Fibroblast of lung (primary cell): ENCODE data around the gene INS. TPM values are rescaled to one million over a fixed set of nuclear protein-coding genes. Genes with fewer than 3 reads are reported as not detected.

Experiments used
- DNase-seq, 2 donors: peaks; one replicate each; pipeline versions ENCODE4 v3.0.0 to v3.0.0-alpha.2; 2010; ENCODE audit warnings: low read depth in 2 of 2
- H2AFZ ChIP-seq: 2 replicates; pipeline ENCODE4 v1.5.1; 2012; ENCODE audit warnings: low read length, control low read depth, inconsistent platforms
- H3K27ac ChIP-seq: 2 replicates; pipeline ENCODE4 v1.5.1; 2011; ENCODE audit warnings: low read length, control low read depth; ENCODE audit not compliant: insufficient read depth
- H3K27me3 ChIP-seq: 2 replicates; pipeline ENCODE4 v1.5.1; 2011; ENCODE audit warnings: mild to moderate bottlenecking, low read length; ENCODE audit not compliant: control insufficient read depth, insufficient read depth
- H3K36me3 ChIP-seq: 2 replicates; pipeline ENCODE4 v1.5.1; 2011; ENCODE audit warnings: low read length; ENCODE audit not compliant: control insufficient read depth, insufficient read depth
- H3K4me1 ChIP-seq: 2 replicates; pipeline ENCODE4 v1.5.1; 2011; ENCODE audit warnings: low read length; ENCODE audit not compliant: control insufficient read depth, insufficient read depth; ENCODE audit errors: extremely low read depth
- H3K4me2 ChIP-seq: 2 replicates; pipeline ENCODE4 v1.5.1; 2011; ENCODE audit warnings: low read length, control low read depth; ENCODE audit not compliant: insufficient read depth; ENCODE audit errors: extremely low read depth
- H3K4me3 ChIP-seq, 4 experiments: fragments of 200-600 bp in 1 of 4; sonication (generic) in 1 of 4; replicated peaks in 1 of 4; 2 replicates each; pipeline ENCODE4 v1.5.1; 2011 to 2016; ENCODE audit warnings: low read length in 4 of 4, low read depth in 3 of 4, mild to moderate bottlenecking in 3 of 4, control low read depth in 2 of 4, inconsistent platforms in 1 of 4, mixed read lengths in 1 of 4; ENCODE audit not compliant: insufficient read depth in 1 of 4; ENCODE audit errors: control extremely low read depth in 1 of 4
- H3K79me2 ChIP-seq: 2 replicates; pipeline ENCODE4 v1.5.1; 2012; ENCODE audit warnings: mild to moderate bottlenecking, low read length, inconsistent platforms; ENCODE audit not compliant: control insufficient read depth, insufficient read depth
- H3K9ac ChIP-seq: 2 replicates; pipeline ENCODE4 v1.5.1; 2011; ENCODE audit warnings: mild to moderate bottlenecking, low read length, control low read depth; ENCODE audit not compliant: insufficient read depth
- H3K9me3 ChIP-seq: 2 replicates; pipeline ENCODE4 v1.5.1; 2012; ENCODE audit warnings: low read depth, low read length; ENCODE audit not compliant: control insufficient read depth, insufficient read depth
- H4K20me1 ChIP-seq: 2 replicates; pipeline ENCODE4 v1.5.1; 2011; ENCODE audit warnings: low read length; ENCODE audit not compliant: control insufficient read depth, insufficient read depth; ENCODE audit errors: extremely low read depth
- CTCF ChIP-seq, 2 donors: IDR thresholded peaks in 1 of 2; conservative IDR thresholded peaks in 1 of 2; 1 replicate in 1 of 2; 2 replicates in 1 of 2; pipeline ENCODE4 v1.5.1; 2011 to 2012; ENCODE audit warnings: low read length in 2 of 2, control low read depth in 1 of 2, inconsistent platforms in 1 of 2, low read depth in 1 of 2, mild to moderate bottlenecking in 1 of 2
- EZH2 ChIP-seq: IDR thresholded peaks from 2 replicates; pipeline ENCODE4 v1.5.1; 2012; ENCODE audit warnings: low read length, control low read depth, mild to moderate bottlenecking; ENCODE audit errors: missing control alignments
- polyA plus RNA-seq, 2 donors: library from polyadenylated mRNA; depleted of rRNA in 1 of 2; stranded (reverse) in 1 of 2; unstranded in 1 of 2; fragments of >200 nt; gene quantifications; 2 replicates each; pipeline ENCODE4 v1.2.1, GENCODE V29; 2011 to 2012; ENCODE audit warnings: missing spikeins in 1 of 2
- total RNA-seq: library from RNA; depleted of rRNA; stranded (reverse); fragments of >200 nt; gene quantifications from 2 replicates; pipeline ENCODE4 v1.2.1, GENCODE V29; 2014

Gene INS
- total and polyA plus RNA-seq, 2 donors (not counting 1 experiment from before 2014, with no cell fraction given): not detected

DNA sequence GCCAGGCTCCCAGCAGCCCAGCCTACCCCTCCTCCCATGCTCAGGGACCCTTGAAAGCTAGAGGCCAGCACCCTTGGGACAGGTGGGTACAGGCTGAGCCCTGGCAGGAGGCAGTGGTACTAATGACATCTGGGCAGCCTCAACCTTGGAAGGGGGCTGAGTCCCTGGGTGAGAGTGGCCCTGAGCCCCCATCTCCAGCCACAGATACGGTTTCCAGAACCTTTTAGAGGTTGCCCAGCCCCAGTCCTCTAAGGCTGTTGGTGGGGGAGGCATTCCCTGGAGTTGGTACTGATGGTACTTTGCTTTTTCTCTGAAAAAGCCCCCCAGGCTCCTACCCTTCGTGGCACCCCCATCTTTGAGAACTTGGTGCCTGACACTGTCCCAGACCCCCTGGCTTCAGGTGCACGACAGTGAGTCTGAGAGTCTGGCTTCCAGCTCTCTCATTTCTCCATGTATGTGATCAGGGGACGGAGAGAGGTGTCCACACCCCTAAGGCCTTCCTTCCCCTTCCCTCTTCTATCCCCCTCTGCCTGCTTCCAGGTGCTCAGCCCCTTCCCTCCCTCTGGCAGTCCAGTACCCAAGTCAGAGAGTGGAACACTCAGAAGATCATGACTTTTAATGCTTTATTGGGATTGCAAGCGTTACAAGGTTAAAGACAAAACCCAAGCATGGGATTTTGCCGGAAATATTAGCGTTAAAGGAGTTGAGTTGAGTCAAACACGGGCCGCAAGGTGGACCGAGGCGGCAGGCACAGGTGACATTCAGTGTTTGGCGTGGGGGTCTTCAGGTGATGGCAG is 32.3 kb downstream of the INS start:
- TF ChIP-seq CTCF (conservative IDR thresholded peaks at IDR 0.05 in 1 of 2, IDR thresholded peaks at IDR 0.05 in 1 of 2; ENCODE audit: low read depth in 1 of 2, low read length in 2 of 2): no peak
- no peak for TF ChIP-seq EZH2
- Histone ChIP-seq H3K4me3 (no peak overlapping the region), H3K79me2 (no peaks in the 10 kb centered on the region), H3K9me3 (no peaks in the 10 kb centered on the region), H3K4me1 (no peaks in the 10 kb centered on the region), H4K20me1 (no peaks in the 10 kb centered on the region), H2AFZ (no peak overlapping the region), H3K27me3 (peaks cover under 1% of the 10 kb centered on the region), H3K27ac (no peak overlapping the region), H3K9ac (no peak overlapping the region), H3K36me3 (no peaks in the 10 kb centered on the region), H3K4me2 (no peak overlapping the region)
- DNase-seq: no peak

GRCh38 chr11:2128130-2128510 is 32.9 kb downstream of the INS start:
- Histone ChIP-seq H3K27me3 (no peaks in the 10 kb centered on the region), H2AFZ (no peak overlapping the region), H3K79me2 (no peaks in the 10 kb centered on the region), H4K20me1 (no peaks in the 10 kb centered on the region), H3K36me3 (no peaks in the 10 kb centered on the region), H3K4me3 (no peak overlapping the region), H3K9me3 (no peaks in the 10 kb centered on the region), H3K4me1 (no peaks in the 10 kb centered on the region), H3K9ac (no peak overlapping the region), H3K27ac (no peak overlapping the region), H3K4me2 (no peak overlapping the region)
- DNase-seq: no peak
- TF ChIP-seq CTCF (conservative IDR thresholded peaks at IDR 0.05 in 1 of 2, IDR thresholded peaks at IDR 0.05 in 1 of 2; ENCODE audit: low read depth in 1 of 2, low read length in 2 of 2) (no peak), EZH2 (no peak)

- Histone ChIP-seq H4K20me1 (no peaks in the 10 kb centered on the region), H3K27me3 (no peaks in the 10 kb centered on the region)
- no peak for TF ChIP-seq EZH2
- TF ChIP-seq CTCF (conservative IDR thresholded peaks at IDR 0.05 in 1 of 2, IDR thresholded peaks at IDR 0.05 in 1 of 2; ENCODE audit: low read depth in 1 of 2, low read length in 2 of 2): no peak
These were observed 33.4 kb downstream of the INS start for GRCh38 chr11:2127482-2128129.

More at GRCh38 chr11:2127482-2128129, 33.4 kb downstream of the INS start:
- Histone ChIP-seq H3K27ac (no peak overlapping the region), H3K9me3 (no peaks in the 10 kb centered on the region), H3K79me2 (no peaks in the 10 kb centered on the region), H3K4me3 (no peak overlapping the region), H3K4me2 (no peak overlapping the region), H3K9ac (no peak overlapping the region), H2AFZ (no peak overlapping the region), H3K36me3 (no peaks in the 10 kb centered on the region), H3K4me1 (no peaks in the 10 kb centered on the region)
- DNase-seq: no peak
